HG03159 (cell line): ENCODE results near the gene RAB11B.
"Not testable (repeated sequence)": the region's sequence is repeated elsewhere in the genome, so short reads cannot be mapped to it uniquely, and the experiment has no call there.

ENCODE experiments used
- ATAC-seq: cut with Tn5 transposase; IDR thresholded peaks from one replicate; pipeline ENCODE4 v1.9.1; 2021; ENCODE audit warnings: mild to moderate bottlenecking, moderate library complexity; ENCODE audit not compliant: unreplicated experiment

Gene RAB11B

DNA sequence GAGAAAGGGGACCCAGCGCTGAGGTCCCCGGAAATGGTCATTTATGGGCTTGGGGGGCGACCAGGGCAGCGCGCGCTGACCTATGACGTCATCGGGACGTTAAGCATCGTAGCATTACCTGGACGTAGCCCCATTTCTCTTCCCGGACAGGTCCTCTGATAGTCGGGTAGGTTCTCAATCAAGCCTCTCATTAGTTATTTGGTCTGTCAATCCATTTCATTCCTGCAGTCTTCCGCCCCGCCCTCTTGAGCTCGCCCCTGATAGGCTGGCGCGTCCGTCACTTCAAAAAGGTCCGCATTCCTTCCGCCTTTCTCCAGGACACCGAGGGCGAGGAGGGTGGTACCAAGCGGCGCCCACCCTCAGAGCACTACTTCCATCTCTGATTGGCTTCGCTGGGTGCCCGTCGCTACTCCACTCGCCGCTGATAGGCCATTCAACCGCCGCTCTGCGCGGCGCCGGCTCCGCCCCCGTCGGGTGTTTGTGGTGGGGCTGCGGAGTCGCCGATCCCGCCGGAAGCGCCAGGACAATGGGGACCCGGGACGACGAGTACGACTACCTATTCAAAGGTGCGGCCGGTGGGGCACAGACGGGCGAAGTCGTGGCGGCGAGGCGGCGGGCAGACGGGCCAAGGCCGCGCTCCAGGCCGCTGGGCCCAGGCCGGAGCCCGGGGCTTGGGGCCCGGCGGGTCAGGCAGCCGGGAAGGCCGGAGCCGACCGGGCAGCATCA lies at the start of gene RAB11B:
RAB11B (plus strand) TSS at position 470 of the 726 bp plus-strand sequence; CDS start at position 527, 57 bp downstream.
- peak; percentile 93 for ATAC-seq

DNA sequence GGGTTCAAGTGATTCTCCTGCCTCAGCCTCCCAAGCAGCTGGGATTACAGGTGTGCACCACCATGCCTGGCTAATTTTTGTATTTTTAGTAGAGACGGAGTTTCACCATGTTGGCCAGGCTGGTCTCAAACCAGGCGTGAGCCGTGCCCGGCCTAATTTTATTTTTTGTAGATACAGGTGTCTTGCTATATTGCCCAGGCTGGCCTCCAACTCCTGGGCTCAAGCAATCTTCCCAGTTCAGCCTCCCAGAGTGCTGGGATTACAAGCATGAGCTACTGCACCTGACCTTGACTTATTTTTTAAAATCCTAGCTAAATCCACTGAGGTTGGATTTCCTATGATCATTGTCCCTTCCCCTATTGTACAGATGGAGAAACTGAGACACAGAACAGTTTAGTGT lies 48.7 kb upstream of the RAB11B start:
- not testable (repeated sequence) for ATAC-seq

DNA sequence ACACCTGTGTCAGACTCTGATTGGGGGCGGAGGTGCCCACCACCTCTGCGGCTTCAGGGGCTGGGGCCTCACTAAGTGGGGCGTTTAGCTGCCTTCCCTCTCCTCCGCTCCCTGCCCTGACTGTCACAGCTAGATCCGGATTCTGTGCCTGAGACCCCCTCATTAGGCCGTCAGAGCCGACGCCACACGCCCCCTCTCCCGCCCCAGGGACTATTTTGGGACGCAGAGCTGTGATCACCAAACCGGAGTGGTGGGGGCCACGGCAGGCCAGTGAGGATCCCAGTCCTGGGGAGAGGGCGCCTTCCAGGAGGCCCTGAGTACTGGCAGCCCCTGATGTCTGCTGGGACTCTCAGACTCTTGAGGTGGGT lies 47.9 kb upstream of the RAB11B start:
- no peak for ATAC-seq

DNA sequence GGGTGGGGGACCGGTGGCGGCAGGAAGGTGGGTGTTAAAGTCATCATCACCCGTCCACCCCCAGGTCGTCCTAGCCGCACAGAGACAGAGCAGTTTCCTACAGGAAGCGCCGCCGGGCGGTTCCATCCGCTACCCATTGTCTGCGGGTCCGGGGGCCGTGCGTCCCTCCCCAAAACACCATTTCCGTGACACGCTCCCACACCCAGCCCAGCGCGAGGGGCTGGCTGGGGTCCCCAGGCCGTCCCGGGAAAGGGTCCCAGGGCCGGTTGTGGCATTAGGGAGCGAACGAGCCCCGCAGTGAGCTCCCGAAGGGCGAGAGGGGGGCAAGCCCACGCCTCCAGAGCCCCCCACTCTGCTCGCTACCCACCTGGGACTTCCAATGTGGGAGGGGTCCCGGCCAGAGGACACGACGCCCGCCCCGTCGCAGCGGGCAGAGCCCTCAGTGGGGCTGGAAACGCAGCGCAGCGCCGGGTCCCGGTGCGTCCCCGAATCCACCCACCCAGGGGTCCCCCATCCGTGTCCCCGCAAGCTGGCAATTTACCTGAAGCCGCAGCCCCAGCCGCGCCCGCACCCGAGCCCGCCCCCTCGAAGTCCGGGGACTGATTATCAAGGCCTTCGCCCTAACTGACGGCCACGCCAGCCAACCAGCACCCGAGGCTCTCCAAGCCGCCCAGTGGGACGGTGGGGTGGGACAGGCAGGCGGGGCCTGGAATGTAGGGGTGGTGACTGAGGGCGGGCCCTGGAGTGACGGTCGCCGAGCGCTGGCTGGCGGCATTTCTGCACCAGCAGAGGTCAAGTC lies 47.3 kb upstream of the RAB11B start, which contains the start of gene KANK3:
KANK3 (minus strand) TSS at position 579 of the 799 bp plus-strand sequence. CDS start 5,434 bp downstream, outside the sequence.
- ATAC-seq = peak; percentile 94

DNA sequence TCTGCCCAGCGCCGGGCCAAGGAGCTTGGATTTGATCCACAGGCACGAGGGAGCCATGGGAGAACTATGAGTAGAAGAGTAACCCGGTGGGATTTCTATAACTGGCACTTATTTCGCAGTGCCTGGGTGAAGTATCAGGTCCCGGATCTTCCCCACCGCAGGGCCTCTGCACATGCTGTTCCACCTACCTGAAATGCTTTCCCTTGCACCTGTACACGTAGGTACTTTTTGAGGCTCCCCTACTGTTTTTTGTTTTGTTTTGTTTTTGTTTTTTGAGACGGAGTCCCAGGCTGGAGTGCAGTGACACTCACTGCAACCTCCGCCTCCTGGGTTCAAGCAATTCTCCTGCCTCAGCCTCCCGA lies 46.7 kb upstream of the RAB11B start:
- no peak for ATAC-seq

DNA sequence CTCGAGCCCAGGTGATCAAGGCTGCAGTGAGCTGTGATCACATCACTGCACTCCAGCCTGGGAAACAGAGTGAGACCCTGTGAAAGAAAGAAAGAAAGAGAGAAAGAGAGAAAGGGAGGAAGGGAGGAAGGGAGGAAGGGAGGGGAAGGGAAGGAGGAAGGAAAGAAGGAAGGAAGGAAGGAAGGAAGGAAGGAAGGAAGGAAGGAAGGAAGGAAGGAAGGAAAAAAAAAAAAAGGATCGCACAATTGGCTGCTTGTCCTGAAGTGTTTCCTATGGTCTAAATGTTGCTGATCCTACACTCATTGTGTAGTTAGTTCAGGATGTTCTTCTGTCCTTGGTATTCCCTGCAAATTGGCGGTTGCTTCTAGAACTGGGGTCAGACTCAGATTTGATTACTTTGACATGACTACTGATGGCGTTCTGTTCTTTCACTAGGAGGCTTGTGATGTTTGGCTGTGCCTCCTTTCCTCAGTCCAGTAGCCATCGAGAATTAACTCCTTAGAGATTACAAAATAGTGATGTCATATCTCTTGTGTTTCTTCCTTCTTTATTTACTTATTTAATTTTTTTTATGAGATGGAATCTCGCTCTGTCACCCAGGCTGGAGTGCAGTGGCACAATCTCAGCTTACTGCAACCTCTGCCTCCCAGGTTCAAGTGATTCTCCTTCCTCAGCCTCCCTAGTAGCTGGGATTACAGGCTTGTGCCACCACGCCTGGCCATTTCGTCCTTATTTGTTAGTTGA lies 40.4 kb upstream of the RAB11B start:
- ATAC-seq = not testable (repeated sequence)

DNA sequence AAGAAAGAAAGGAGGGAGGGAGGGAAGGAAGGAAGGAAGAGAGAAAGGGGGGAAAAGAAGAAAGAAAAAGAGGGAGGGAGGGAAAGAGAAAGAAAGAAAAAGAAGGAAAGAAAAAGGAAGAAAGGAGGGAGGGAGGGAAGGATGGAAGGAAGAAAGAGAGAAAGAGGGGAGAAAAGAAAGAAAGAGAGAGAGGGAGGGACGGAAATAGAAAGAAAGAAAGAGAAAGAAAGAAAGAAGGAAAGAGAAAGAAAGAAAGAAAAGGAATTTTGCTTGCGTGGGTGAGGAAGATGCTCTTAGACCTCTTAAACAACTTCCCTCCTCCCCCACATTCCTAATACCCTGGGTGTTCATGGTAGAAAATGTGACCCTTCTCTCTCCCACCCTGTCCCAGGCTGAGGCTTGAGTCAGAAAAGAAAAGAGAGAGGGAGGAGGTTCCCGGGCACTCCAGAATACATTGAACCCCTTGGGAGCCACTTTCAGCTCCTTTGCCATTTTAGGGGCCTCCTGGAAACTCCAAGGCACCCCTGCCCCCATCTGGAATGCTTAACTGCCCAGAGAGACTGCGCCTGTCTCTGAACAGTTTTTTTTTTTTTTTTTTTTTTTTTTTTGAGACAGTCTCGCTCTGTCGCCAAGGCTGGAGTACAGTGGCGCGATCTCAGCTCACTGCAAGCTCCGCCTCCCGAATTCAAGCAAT lies 37.9 kb upstream of the RAB11B start:
- no peak for ATAC-seq

DNA sequence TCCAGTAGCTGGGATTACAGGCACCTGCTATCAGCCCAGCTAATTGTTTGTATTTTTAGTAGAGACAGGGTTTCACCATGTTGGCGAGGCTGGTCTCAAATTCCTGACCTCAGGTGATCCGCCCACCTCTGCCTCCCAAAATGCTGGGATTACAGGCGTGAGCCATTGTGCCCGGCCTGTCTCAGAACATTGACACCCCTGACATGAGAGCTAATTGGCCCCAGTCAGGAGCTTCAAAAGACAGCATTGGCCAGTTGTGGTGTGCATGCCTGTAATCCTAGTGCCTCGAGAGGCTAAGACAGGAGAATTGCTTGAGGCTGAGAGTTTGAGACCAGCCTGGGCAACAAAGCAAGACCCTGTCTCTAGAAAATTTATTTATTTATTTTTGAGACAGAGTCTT lies 37.3 kb upstream of the RAB11B start:
- ATAC-seq = not testable (repeated sequence)

DNA sequence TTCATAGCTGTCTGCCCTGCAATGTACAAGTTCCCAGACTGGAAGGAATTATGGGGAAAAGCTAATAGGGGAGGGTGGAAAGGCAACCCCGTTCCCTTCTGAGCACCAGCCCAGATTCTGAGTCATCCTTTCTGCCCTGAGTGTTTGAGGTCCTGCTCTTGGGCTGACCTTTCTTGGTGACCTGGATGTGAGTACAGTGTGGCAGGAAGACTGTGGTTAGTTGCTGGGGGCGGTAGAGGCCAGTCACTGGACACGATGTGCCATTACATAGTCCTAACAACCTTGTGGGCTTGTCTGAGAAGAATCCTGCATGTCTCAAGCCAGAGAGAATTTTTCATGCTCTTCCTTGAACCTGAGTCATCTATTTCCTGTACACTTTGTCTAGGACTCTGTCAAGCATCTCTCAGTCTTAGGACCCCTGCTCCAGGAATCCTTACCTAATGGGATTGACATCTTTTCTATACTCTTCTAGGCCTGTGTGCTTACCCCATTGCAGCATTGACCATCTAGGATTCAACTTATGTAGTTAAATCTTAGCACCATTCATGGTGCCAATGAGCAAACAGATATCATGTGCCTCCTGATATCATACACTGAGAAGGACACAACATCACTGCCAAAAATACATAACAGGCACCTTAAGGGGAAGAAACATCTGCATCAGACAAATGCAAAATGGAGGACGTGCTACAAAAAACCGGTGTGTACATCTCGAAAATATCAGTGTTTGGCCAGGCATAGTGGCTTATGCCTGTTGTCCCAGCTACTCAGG lies 34.3 kb upstream of the RAB11B start:
- no peak for ATAC-seq

DNA sequence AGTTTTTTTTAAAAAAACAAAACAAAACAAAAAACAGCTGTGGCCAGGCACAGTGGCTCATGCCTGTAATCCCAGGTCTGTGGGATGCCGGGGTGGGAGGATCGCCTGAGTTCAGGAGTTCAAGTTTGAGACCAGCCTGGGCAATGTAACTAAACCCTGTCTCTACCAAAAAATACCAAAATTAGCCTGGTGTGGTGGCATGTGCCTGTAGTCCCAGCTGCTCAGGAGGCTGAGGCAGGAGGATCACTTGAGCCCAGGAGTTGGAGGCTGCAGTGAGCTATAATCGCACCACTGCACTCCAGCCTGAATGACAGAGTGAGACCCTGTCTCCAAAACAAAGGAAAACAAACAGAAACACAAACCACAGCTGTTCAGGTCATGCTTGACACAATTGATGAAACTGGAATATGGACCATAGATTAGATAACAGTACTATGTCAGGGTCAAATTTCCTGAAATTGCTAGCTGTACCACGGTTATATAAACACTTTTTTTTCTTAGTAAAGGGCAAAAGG lies 33.1 kb upstream of the RAB11B start:
- no peak for ATAC-seq

DNA sequence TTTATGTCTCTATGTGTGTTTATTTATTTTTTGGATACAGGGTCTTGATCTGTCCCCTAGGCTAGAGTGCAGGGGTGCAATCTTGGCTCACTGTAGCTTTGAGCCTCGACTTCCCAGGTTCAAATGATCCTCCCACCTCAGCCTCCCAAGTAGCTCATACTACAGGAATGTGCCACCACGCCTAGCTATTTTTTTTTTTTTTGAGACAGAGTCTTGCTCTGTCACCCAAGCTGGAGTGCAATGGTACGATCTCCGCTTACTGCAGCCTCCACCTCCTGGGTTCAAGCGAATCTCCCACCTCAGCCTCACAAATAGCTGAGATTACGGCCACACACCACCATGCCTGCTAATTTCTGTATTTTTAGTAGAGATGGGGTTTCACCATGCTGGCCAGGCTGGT lies 31.2 kb upstream of the RAB11B start:
- ATAC-seq = no peak

DNA sequence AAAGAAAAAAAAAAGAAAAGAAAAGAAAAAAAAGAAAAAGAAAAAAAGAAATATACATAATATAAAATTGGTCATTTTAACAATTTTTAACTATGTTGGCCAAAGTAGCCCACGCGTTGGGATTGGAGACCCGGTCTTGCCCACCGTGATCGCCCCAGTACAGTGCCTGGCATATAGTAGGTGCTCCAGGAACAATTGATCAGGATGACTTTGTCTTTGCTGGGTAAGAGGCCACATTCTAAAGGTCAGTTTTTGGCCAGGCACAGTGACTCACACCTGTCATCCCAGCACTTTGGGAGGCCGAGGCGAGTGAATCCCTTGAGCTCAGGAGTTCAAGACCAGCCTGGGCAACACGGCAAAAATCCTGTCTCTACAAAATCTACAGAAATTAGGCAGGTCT lies 30.0 kb upstream of the RAB11B start:
- no peak for ATAC-seq

DNA sequence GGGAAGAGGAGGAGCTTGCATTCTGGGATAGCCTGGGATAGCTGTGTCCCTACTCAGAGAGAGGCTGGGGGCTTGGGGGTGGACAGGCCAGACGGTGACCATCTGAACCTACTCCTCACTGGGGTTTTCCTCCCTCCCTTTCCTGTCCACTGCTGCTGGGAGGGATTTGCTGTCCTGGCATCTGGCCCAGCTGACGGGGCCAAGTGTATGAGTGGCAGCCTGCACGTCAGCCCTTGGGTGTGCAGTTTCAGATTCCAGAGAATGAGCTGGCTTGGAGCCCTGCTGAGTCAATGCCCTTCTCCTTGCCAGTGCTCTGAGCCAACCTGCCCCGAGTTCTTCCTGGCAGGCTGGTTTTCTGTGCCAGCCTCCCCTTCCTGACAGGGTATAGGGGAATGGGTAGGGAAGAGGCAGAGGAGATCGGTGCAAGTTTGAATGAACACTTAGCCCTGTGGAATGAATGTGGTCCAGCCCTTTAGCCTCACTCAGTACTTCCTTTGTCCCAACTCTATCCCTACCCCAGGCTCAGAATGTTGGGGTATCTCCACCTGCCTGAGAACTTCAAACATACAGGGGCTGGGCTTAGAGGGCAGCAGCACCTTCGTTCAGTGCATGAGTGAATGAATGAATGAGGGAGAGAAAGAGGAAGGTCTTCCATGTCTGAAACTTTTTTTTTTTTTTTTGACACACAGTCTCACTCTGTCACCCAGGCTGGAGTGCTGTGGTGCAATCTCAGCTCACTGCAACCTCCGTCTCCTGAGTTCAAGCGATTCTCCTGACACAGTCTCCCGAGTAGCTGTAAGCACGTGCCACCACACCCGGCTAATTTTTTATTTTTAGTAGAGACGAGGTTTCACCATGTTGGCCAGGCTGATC lies 28.0 kb upstream of the RAB11B start:
- ATAC-seq = no peak

DNA sequence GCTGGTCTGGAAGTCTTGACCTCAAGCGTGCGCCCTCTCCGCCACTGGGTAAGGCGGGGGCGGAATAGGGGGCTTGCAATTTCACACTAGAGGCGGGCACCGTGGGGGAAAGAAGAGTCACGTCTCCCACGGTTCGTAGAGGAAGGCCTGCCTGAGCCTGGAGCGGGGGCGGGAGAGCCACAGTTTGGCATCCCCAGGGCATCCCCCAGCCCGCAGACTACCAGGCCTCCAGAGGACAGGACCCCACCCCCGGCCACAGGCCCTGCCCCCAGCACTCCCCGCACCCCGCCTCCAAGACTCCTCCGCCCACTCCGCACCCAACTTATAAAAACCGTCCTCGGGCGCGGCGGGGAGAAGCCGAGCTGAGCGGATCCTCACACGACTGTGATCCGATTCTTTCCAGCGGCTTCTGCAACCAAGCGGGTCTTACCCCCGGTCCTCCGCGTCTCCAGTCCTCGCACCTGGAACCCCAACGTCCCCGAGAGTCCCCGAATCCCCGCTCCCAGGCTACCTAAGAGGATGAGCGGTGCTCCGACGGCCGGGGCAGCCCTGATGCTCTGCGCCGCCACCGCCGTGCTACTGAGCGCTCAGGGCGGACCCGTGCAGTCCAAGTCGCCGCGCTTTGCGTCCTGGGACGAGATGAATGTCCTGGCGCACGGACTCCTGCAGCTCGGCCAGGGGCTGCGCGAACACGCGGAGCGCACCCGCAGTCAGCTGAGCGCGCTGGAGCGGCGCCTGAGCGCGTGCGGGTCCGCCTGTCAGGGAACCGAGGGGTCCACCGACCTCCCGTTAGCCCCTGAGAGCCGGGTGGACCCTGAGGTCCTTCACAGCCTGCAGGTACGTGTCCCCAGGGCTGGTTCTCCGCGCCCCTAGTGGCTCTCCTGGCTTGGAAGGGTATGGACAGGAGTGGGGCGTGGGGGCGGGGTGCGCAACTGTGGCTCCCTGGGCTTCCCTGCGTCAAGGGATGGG lies 26.1 kb upstream of the RAB11B start, which contains the start of gene ANGPTL4:
ANGPTL4 (plus strand) TSS at position 353 of the 969 bp plus-strand sequence; CDS start at position 520, 167 bp downstream.
- ATAC-seq = no peak

DNA sequence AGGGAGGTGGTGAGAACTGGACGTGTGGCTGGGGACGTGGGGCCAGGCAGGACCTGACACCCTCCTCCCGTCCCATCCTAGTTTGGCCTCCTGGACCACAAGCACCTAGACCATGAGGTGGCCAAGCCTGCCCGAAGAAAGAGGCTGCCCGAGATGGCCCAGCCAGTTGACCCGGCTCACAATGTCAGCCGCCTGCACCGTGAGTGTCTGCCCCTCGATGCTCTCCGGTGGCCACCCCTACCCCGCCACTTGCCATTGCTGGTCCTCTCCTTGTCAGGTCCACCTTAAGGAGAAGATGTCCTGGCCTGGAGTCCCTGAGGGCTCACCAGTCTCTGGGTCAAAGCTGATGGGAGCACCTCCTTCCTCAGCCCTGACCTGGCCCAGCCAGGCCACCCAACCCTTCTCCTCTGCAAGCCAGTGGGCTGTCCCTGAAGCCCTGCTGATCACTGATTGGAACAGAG lies 24.0 kb upstream of the RAB11B start:
- ATAC-seq = no peak

DNA sequence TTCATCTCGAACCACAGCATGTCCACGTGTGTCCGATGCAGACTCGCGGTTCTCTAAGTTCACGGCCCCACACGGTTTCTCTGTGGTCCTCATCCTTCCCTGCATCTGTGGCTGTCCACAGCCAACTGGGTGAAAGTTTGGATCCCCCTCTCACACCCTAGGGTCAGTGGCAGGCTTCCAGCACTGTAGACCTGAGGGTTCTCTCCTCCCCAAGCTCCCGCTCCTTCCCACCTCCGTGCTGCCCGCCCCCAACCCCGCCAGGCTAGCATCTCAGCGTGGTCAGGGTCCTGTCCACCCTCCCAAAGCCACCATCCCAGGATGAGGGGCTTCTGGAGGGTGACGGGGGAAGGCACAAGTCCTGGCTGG lies 23.2 kb upstream of the RAB11B start:
- no peak for ATAC-seq

DNA sequence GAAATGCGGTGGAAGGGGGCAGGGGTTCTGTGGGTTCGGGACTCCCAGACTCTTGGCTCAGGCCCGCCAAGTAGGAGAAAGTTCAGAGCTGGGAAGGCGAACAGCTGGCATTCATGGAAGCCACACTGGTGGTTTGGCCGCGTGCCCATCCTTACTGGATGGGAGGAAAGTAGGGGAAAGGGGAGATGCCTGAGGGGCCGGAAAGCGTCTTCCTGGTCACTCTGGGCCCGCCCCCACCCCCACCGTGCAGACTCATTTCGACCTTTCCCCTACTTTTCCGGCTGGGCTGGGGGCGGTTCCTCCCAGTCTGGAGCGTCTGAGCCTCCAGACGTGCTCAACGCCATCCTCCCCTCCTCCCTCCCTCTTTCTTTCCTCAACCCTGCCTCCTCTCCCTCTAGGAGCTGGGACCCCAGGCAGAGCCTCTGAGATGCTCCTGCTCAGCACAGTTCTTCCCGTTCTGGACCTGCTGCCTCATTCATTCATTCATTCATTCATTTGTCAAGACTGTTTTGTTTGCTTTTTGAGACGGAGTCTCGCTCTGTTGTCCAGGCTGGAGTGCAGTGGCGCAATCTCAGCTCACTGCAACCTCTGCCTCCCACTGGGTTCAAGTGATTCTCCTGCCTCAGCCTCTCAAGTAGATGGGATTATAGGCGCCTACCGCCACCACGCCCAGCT lies 22.7 kb upstream of the RAB11B start:
- no peak for ATAC-seq
